GM19025 (cell line): ENCODE results near the gene EFCAB13.

ENCODE experiments used
- ATAC-seq: cut with Tn5 transposase; IDR thresholded peaks from one replicate; pipeline ENCODE4 v1.9.1; 2021; ENCODE audit warnings: mild to moderate bottlenecking, low read depth, moderate library complexity; ENCODE audit not compliant: unreplicated experiment

Gene EFCAB13, protein sequence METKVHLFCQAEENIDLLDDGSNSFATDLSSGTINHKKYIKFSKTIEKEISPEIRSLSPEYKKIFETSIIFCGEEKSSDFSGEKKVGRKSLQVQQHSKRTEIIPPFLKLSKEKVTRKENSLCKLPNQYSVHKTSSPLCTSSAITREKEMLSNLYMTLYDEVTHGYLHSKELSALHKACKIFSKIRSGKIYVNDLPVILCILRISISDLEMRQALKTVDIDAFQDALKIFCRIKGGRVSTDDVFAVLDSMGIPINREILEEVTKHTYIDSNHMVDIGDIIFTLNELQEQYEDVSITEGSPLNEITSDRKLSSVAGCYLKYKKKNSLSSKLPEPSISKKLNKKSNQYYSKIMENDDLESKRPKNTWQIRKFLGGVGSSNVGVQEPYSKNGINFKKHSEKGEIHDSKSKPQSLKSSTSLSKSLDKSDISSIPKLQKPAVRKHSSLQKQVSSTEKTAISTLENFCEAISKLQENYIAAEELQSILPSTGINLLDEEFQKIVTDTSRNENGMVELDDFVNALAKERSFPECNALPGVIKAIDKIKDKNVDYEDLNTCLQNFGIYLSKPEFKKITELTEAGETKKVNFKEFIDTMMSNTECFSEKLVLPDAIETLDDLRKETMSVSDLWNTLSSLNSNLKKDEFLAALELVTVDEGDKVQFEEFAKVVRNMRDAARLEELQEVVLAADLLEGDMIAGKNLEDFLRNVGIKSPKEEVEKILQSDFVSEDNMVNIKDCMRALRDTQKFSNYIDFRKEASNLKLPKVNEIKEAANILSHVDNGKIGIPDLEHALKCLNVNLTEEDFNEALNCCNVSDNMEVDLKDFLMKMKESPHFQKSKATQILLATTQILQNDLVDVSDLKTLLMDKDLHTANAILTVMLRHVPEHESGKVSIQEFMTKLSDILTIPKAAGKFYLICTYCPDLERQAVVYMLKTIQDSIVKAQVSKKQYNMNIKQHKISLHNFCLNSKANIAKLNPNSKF

DNA sequence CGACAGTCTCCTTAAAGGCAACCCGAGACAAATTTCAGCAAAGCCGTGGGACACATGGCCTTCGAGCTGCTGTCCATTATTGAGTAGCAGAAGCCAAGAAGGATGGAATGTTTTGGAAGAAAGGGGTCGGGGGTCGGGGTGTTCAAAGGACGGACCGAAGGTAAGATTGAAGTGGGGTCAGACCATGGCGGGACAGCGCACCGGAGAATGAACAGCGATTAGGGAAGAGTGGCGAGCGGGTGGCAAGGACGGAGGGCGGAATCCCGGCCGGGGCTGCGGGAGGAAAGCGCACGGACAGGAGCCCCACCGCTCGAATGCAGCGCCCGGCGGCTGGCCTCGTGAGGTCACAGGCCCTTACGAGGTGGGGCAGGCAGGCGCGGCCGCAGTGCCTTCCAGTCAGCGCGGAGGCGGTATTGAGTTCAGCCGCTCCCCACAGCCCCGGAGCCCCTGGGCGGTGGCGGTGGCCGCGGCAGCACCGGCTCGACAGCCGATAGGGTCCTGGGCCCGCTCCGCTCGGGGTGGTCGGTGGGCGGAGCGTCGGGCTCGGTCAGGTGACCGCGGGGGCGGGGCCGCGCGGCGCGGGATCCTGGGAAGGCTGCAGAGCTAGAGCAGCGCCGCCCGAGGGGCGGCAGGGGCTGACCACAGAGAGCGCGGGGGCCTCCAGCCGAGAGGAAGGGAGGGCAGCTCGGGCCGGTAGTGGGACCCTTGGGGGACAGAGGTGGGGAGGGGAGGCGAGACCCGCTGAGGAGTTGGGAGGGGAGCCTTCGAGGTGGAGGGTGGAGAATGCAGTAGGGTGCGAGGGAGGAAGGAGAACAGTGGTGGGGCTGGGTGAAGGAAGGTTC, at the start of gene EFCAB13:
EFCAB13 (plus strand) TSS at position 574 of the 842 bp plus-strand sequence. CDS start 4,399 bp downstream, outside the sequence.
- peak; percentile 87 for ATAC-seq

DNA sequence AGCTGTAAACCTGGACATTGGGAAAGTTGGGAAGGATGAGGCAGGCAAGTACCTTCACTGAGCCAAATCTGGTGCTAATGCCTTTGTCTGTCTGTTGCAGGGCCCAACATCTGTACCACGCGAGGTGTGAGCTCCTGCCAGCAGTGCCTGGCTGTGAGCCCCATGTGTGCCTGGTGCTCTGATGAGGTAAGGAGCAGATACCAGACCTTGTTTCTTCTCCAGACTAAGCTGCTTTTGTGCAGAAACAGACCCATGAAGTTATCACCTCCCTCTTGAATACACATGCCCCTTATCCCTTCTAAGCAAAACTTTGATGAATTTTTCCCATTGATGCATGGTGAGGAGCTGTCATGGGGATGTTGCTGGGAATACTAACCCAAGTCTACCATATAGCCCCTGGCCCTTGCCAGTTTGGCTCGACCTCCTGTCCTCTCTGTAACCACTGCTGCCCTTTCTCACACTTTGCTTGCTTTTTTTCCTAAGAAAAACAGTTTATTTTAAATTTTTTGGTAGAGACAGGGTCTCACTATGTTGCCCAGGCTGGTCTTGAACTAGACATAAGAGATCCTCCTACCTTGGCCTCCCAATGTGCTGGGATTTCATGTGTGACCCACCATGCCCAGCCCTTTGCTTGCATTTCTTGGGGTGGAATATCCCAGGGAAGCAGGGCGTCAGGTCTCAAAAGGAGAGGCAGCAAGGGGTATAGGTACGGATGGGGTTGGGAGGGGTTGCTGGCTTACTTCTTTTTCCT, 49.3 kb upstream of the EFCAB13 start:
- no peak for ATAC-seq

DNA sequence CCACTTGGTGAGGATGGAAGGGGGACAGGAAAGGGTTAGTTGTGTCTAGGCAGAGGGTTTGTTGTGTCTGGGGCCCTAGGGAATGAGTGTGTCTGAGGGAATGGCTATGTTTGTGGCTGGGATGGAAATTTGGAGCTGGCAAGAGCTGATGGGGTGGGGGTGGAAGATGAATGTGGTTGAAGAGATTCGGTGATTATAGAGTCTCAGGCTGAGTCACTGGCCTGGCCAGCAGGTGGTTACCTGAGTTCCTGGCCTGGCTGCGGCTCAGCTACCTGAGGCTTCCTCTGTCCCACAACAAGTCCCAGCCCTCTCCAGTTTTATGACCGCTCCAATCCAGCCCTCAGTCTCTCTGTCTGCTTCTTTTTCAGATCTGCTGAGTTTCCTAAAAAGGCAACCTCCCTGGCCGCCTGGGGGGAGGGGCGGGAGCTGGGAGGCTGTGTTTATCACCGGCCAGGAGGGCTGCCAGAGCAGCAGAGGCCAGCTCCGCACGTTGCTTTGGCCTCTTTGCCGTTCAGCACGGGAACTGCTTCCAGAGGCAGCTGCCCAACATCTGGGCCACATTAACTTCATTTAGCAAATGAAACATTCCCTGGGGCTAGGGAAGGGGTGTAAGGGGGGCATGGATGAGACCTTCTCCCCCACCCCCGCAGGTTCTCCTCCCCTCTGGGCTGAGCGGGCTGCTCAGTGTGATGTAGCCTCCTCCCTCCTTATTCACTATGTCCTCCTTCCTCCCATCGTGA, 48.3 kb upstream of the EFCAB13 start:
- ATAC-seq = no peak

DNA sequence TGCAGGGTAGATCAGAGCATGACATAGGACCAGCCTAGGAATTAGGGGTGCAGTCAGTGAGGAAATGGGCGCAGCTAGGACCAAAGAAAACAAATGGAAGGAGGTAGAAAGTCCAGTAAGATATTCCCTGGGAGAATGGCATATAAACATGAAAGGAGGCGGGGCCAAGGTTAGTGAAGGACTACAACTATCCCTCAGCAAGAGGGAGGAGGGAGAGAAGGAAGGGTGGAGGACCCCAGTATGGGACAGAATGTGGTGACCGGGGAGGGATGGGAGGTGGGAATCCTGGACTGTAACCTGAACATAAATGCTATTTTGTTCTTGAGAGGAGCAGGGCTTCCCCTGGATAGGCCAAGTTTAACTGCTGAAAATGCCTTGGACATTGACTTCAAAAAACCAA, 47.3 kb upstream of the EFCAB13 start:
- ATAC-seq = no peak

DNA sequence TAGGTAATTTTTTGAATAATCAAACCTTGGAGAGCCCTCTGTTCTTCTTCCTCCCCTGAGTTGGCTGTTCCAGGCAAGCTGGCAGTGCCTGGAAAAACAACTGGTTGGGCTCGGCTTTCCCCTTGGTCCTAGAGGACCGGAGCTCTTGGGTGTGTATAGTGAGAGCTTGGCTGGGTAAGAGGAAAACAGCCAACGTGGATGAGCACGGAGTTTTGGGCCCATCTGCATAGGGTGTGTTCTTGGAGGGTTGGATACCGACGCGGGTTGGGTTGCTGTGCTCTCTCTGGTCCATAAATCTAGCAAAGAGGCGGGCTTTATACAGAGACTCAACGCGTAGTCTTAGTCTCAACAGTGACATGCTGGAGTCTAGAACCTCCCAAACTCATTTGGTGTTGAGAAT, 46.9 kb upstream of the EFCAB13 start:
- no peak for ATAC-seq

DNA sequence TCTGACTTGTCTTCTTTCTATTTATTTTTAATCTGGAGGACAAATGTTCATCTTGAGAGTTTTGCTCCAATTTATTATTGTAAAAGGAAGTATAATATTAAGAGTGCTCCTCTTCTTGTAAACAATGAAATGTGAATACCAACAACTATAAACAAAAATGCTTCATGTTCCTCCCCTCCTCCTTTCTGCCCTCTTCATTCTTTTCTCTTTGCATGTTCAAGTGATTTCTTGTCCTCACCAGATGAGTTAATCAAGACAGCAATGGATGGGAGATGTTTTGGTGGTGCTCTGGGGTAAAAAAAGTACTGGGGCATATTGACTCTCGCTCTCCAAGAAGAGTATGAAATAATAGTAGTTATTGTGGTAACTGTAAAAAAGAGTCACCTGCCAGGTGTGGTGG, 45.8 kb upstream of the EFCAB13 start:
- ATAC-seq = no peak

DNA sequence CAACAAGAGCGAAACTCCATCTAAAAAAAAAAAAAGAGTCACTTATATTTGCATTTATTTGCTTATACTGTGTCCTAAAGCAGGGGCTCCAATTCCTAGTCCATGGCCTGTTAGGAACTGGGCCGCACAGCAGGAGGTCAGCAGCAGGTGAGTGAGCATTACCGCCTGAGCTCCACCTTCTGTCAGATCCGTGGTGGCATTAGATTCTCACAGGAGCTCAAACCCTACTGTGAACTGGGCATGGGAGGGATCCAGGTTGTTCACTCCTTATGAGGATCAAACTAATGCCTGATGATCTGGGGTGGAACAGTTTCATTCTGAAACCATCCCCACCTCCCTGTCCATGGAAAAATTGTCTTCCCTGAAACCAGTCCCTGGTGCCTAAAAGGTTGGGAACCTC, 45.2 kb upstream of the EFCAB13 start:
- ATAC-seq = no peak

DNA sequence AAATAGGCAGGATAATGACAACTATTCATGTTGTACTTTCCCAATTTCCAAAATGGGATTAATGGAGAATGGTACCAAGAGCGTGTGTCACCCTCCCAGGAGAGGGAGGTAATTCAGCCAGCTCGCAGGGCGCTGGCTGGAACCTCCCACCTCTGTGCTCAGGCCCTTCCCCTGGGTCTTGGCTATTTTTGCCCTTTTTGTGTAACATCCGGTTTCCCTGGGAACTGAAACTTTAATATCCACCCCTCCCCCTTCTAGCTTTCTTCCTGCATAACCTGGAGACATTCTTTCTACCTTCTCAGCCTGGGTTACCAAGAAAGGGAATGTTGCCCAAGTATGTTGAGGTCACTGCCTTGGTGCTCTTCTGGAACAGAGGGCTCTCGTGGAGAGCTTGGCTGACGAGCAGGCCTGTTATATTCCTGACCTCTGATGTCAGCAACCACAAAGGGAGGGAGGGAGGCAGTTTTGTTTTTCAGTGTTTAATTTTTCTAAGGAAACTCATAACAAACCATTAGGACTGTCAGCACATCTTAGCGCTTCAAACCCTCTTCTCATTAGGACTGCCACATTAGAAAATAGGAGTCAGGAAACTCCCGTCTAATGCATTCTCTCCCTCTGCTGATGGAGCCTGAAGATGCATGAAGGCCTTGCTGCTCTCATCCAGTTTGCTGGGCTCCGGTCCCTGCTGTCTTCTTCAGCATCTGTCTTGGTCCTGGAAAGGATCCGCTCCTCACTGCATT, 44.5 kb upstream of the EFCAB13 start:
- ATAC-seq = peak; percentile 77

DNA sequence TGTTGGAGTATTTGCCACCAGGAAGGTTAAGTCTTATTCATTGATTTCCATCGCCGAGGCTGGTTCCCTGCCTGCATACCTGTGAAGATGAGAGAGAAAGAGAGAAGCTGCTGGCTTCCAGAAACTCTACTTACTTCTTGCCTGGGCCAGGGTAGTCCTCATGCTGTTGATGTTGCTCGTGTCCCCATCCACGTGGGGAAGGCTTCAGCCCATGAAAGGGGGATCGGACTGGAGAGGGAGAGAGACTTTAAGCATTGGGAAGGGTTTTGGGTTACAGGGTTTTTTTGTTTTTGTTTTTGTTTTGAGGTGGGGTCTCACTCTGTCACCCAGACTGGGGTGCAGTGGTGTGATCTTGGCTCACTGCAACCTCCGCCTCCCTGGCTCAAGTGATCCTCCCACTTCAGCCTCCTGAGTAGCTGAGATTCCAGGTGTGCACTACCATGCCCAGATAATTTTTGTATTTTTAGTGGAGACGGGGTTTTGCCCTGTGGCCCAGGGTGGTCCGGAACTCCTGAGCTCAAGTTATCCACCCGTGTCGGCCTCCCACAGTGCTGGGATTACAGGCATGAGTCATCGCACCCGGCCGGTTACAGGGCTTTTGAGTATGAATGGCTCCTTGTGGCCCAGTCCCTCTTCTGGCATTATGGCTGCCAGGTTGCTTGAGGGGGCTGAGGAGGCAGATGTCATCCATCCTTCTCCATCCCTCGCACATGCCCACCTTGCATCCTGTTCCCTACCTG, 43.5 kb upstream of the EFCAB13 start:
- ATAC-seq = no peak

DNA sequence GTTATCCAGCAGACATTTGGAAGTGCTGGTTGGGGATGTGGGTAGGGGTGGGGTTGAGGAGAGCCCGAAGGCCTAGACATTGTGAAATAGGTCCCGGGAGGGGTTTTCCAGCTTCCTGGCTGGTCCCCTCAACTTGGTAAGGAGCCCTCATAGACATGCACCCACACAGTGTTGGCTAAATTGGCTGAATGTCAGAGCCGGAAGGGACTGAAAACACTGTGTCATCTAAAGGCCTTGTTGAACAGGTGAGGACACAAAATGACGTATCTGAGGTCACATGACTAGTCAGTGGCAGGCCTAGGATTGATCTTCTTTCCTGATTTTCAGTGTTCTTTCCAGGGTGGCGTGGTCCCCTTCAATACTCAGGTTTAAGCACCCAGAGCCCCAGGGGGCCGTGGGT, 42.5 kb upstream of the EFCAB13 start:
- no peak for ATAC-seq

DNA sequence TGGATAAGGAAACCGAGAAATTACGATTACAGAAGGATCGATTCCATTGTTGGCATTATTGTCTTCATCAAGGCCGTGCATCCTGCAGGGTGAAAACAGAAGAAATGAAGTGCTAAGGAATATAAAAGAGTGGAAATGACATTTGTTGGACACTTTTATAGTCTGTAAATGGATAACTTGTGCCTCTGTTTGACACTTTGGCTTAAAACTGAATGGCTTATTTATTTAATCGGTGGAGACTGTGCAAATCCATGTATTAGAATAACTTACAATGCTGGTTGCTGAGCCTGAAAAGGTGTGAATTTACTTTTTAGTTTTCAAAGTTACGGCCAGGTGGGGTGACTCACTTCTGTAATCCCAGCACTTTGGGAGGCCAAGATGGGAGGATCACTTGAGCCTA, 38.8 kb upstream of the EFCAB13 start:
- ATAC-seq = no peak

DNA sequence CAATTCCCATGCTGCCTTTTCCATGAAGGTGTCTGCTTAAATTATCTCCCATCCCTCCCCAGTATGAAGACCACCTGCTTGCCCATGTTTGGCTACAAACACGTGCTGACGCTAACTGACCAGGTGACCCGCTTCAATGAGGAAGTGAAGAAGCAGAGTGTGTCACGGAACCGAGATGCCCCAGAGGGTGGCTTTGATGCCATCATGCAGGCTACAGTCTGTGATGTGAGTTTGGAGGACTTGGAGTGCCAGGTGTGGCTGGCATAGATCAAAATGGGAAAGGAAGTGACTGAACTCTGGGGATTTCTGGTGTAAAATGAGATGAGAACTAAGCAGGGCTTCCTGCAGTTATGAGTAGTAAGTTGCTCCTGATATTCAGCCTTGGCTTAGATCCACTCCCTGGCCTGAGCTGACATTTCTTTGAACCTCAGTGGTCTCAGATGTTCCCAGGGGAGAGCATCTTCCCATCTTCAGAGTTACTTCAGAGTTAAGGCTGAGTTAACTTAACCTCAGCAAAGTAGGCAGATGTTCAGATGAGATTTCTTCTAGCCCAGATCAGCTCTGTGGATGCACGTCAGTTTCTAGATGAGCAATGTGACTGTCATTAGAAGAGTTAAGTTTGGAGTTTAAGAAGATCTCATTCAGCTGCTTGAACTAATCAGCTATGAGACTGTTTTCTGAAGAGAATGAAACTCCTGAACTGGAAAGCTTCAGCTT, 37.4 kb upstream of the EFCAB13 start:
- ATAC-seq = peak; percentile 69

DNA sequence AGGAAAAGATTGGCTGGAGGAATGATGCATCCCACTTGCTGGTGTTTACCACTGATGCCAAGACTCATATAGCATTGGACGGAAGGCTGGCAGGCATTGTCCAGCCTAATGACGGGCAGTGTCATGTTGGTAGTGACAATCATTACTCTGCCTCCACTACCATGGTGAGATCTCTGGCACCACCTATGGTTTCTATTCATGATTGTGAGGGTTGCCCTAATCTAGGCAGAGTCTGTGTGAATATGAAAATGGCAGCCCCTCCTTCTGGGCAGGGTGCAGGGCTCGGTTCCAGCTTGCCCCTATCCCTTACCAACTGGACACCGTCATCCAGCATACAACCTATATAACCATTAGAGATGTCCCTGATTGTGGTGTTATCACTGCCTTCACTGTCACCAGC, 36.7 kb upstream of the EFCAB13 start:
- ATAC-seq = no peak

DNA sequence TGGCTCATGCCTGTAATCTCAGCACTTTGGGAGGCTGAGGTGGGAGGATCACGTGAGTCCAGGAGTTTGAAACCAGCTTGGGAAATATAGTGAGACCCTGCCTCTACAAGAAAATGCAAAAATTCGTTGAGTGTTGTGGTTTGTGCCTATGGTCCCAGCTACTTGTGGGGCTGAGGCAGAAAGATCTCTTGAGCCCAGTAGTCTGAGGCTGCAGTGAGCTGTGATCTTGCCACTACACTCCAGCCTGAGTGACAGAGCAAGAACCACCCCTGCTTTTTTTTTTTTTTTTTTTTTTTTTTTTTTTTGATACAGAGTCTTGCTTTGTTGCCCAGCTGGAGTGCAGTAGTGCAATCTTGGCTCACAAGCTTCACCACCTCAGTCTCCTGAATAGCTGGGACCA, 36.1 kb upstream of the EFCAB13 start:
- ATAC-seq = no peak

DNA sequence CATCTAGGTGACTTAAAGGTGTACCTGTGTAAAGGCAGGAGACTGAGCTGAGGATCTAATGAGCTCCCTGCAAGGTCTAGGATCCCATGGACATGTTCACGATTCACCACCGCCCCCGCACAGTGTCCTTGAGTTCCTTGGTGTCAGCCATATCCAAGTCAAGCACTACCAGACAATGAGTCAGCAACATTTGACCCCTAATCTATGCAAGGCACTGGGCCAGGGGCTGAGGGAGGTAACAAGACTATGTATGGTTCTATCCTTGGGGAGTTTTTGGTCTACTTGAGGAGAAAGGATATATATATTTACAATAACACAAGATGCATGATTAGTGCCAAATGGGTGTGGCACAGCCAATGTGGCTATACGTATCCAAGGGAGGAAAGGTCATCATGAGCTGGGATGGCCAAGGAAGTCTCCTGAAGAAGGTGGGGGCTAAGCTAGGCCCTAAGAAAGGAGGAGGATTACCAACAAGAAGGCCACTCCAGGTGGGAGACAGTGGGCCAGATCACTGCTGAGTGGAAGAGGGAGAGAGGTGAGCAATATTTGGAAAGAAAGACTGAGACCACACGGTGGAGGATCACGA, 35.1 kb upstream of the EFCAB13 start:
- ATAC-seq = no peak

DNA sequence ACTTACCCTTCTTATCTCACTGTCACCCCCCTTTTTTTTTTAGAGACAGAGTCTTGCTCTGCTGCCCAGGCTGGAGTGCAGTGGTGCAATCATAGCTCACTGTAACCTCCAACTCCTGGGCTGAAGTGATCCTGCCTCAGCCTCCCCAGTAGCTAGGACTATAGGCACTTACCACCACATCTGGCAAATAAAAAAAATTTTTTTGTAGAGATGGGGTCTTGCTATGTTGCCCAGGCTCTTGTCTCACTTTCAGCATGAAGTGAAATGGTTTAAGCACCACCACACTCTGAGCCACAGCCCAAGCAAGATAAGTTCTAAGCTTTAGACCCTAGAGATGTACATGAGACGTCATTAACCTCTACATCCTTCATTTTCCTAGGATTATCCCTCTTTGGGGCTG, 34.5 kb upstream of the EFCAB13 start:
- no peak for ATAC-seq

DNA sequence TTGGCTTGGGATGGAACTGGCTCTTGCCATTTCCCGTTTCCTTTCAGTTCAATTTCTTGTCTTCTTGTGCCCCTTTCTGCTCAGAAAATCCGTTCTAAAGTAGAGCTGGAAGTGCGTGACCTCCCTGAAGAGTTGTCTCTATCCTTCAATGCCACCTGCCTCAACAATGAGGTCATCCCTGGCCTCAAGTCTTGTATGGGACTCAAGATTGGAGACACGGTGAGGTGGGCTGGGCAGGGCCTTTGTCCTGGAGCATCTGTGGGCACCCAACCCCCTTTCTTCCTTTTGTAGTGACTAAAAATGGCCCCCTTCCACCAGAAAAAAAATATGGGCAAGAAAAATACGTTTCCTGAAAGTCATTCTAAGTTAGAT, 32.9 kb upstream of the EFCAB13 start:
- ATAC-seq = no peak
